ENCODE measurements around the gene NPIPA1.
"Not testable (repeated sequence)": the region's sequence is repeated elsewhere in the genome, so short reads cannot be mapped to it uniquely, and the experiment has no call there.

NPIPA1 gene

DNA sequence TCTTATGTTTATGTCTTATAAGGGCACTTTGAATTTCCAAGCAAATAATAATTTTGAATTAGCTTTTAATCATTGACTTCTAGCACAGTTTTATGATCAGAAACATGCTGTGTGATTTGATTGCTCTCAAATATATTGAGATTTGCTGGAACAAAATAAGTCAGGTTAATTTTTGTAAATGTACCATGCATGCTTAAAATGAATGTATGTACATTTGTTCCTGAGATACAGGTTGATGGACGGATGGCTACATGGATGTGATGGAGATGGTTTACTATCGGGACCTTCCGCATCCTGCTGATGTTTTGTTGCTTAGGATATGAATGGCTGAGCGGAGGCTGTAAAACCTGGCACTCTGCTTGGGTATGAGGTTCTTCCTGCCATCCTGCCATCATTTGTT, at the start of gene NPIPA1:
NPIPA1 (plus strand) TSS at position 301 of the 400 bp plus-strand sequence; CDS start at position 301, 0 bp downstream.
- DNase-seq (ENCODE audit: low read depth): not testable (repeated sequence)

GRCh38 chr16:14892111-14892510, 45.1 kb upstream of the NPIPA1 start:
- not testable (repeated sequence) for DNase-seq (ENCODE audit: low read depth)

DNA sequence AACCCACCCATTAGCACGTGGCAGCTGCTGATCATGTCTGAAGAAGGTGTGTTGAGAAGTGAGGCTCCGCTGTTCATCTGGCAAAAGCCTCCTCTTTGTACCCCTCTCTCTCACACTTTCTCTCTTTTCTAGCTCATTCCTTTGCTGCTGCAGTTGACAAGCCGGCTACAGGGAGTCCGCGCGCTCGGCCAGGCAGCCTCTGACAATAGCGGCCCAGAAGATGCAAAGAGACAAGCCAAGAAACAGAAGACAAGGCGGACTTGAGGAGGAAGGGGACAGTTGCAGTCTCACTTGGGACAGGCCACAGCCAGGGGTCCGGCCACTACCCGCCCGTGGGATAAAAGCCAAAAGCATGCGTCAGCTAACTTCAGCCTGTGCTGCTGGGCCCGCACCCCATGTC, 41.9 kb upstream of the NPIPA1 start:
- not testable (repeated sequence) for DNase-seq (ENCODE audit: low read depth)

DNA sequence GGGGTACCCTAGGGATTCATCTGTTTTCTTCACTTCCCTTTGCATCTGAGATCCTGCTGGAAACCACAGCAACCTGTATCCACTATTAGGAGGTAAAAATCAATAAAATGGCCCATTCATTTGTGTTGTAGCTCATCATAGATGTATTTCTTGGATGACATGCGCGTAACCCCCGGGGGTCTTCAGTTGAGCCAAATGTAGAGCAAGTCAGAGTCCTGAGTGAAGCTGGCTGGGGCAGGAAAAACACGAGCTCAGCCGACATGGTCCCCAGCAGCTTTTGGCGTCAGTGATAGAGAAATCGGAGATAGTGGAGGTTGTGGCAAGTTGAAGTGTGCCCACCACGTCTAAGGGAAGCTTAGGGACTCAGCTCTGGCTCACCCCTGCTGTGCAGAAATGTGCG, 41.2 kb upstream of the NPIPA1 start:
- DNase-seq (ENCODE audit: low read depth): not testable (repeated sequence)

DNA sequence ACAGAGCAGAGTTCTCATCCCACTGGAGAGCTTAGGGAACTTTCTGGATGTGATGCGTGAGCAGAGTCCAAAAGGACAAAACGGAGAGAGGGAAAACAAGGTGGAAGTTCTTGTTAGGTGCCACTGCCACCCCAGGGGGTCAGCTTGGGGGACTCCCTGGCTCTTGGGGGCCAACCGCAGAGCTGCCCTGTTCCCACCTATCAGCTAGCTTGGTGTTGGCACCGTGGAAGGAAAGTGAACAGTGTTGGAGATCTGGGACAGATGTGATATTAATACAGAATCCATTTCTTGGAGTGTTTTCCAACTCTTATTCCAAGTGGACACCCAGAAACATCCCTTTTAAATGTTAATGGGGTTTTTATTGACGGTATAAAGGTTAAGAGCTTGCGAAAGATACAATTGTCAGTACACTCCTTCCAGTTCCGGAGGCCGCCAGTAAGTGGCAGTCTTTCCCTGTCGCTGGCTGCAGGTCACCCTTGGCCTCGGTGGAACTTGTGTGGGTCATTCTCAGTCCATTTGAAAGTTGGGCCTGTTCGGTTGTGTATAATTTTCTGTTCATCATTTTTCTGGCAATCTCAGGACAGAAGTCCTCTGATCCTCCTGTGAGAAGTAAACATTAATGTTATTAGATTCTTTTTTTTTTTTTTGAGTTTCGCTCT, 40.1 kb upstream of the NPIPA1 start:
- not testable (repeated sequence) for DNase-seq (ENCODE audit: low read depth)

DNA sequence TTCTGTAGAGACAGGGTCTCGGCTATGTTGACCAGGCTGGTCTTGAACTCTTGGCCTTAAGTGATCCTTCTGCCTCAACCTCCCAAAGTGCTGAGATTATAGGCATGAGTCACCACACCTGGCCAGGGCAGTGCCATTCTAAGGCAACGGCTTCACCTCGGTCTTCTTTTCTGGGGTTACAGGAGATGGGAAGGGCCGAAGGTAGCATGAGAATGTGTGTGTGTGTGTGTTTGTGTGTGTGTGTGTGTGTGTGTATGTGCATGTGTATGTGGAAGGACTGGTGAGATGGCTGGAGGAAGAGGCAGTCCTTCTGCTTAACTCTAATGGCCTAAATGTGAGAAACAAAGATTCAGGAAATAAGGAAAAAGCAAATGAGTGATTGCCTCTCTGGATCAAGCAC, 39.1 kb upstream of the NPIPA1 start:
- not testable (repeated sequence) for DNase-seq (ENCODE audit: low read depth)

DNA sequence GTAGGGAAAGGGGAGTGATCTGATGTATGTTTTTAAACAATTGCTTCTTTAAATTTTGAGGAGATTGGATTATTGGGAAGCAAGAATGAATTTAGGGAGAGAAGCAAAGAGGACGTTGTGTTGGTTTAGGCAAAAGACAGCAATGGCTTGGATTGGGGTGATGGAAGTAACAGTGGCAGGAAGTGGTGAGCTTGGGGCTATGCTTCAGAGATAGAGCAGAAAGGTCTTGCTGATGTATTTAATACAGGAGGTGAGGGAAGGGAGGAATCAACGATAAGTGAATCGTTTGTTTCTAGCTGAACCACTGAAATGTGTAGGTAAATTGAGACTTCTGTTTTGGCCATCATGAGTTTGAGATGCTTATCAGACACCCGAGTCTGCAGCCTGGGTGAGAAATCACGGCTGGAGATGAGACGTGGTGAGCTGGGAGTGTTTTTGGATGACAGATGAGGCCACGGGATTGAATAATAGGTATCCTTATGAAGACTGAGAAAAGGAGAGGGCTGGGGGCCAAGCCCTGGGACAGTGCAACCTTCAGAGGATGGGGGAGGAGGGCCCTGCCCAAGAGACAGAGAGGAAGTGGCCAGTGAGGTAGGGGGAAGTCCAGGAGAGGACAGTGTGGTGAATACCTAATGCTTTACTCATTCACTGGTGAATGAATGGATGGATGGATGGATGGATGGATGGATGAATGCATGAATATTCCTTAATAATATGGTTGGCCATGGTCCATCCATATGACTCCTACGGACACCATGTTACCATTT, 33.9 kb upstream of the NPIPA1 start:
- not testable (repeated sequence) for DNase-seq (ENCODE audit: low read depth)

- not testable (repeated sequence) for DNase-seq (ENCODE audit: low read depth)
These were observed 27.5 kb upstream of the NPIPA1 start for GRCh38 chr16:14909744-14910143.

DNA sequence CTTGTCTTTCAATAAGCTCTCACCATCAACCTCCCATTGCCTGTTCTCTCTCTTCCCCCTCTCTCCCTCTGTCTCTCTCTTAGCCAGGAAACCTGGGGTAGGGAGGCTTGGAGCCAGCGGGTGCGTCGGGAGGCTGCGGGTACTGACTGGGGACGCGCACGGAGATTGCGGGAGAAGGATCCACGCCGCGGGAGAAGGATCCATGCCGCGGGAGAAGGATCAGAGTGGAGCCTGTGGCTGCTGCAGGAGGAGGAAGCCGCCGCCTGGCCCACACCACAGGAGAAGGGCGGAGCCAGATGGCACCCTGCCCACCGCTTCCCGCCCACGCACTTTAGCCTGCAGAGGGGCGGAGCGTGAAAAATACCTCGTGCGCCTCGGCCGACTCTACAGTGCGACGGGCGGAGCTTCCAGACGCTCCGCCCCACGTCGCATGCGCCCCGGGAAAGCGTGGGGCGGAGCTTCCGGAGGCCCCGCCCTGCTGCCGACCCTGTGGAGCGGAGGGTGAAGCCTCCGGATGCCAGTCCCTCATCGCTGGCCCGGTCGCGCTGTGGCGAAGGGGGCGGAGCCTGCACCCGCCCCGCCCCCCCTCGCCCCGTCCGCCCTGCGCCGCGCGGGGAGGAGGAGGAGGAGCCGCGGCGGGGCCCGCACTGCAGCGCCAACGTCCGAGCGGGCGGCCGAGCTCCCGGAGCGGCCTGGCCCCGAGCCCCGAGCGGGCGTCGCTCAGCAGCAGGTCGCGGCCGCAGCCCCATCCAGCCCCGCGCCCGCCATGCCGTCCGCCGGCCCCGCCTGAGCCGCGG, 26.2 kb upstream of the NPIPA1 start:
- DNase-seq (ENCODE audit: low read depth): not testable (repeated sequence)

DNA sequence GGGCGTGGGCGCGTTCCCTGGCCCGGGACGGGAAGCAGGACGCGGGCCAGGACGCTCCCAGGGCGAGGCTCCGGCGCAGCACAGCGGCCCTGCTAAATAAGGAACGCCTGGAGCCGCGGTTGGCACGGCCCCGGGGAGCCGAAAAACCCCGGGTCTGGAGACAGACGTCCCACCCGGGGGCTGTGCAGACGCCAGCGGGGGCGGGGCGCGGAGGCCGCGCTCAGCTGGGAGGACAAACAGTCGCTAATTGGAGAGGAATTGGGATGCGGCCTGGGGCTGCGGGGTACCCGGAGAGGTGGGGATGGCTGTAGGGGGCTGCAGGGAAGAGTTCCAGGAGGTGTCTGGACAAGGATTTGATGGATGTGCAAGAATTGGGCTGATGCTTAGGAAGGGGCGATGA, 25.3 kb upstream of the NPIPA1 start:
- not testable (repeated sequence) for DNase-seq (ENCODE audit: low read depth)

DNA sequence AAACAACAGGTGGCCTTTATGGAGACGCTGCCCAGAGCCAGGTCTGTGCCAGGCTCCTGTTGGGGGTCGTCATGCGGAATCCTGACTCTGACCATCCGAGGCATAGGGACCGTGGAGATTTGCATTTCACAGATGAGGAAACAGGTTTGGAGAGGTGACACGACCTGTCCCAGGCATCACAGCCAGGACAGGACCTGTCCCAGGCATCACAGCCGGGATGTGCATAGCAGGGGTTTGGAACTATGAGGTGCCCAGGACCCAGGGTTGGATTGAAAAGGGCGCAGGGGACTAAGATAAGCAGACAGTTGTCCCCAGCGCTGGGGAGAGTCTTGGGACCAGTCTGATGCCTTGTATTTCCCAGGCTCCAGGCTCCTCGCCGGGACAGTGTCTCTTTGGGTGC, 24.7 kb upstream of the NPIPA1 start:
- DNase-seq (ENCODE audit: low read depth): not testable (repeated sequence)

- DNase-seq (ENCODE audit: low read depth): not testable (repeated sequence)
These were observed 18.7 kb upstream of the NPIPA1 start for GRCh38 chr16:14918504-14918903.

DNA sequence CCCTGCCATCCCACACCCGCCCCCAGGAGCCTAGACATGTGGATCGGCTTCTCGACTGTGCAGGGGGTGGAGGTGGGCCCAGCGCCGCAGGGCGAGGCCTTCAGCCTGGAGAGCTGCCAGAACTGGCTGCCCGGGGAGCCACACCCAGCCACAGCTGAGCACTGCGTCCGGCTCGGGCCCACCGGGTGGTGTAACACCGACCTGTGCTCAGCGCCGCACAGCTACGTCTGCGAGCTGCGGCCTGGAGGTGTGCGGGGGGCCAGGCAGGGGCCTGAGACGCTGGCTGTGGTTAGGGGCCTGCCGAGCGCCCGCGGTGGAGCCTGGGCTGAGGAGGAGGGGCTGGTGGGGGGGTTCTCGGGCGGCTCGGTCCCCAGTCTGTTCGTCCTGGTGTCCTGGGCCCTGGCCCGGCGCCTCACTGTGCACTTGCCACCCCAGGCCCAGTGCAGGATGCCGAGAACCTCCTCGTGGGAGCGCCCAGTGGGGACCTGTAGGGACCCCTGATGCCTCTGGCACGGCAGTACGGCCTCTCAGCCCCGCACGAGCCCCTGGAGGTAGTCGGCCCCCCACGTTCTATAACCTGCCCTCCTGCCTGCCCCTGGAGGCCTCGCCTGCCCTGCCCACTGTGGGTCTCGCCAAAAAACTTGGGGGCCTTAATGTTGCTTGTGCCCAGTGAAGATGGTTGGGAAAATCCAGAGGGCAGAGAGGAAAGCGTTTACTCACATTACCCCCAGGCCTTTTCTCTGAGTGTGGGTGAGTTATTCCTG, 17.2 kb upstream of the NPIPA1 start:
- not testable (repeated sequence) for DNase-seq (ENCODE audit: low read depth)

GRCh38 chr16:14922285-14922684, 15.0 kb upstream of the NPIPA1 start:
- DNase-seq (ENCODE audit: low read depth): not testable (repeated sequence)

DNA sequence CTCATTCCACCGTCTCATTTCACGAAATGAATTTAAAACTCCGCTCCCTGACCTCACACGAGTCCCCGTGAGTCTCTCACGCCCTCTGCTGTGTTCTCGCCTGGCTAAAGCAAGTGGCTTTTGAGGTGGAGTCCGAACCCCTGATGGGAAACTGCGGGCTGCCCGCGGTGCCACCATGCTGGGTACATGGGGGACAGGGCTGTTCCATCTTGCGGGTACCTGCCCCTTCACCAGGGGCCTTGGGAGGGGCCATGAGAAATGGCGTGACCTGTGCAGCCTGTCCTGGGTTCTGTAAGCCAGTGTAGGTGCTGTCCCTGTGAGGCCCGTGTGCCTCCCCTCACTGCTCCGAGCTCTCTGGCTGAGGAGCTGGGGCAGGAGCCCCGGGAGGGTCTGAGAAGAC, 14.3 kb upstream of the NPIPA1 start:
- not testable (repeated sequence) for DNase-seq (ENCODE audit: low read depth)

DNA sequence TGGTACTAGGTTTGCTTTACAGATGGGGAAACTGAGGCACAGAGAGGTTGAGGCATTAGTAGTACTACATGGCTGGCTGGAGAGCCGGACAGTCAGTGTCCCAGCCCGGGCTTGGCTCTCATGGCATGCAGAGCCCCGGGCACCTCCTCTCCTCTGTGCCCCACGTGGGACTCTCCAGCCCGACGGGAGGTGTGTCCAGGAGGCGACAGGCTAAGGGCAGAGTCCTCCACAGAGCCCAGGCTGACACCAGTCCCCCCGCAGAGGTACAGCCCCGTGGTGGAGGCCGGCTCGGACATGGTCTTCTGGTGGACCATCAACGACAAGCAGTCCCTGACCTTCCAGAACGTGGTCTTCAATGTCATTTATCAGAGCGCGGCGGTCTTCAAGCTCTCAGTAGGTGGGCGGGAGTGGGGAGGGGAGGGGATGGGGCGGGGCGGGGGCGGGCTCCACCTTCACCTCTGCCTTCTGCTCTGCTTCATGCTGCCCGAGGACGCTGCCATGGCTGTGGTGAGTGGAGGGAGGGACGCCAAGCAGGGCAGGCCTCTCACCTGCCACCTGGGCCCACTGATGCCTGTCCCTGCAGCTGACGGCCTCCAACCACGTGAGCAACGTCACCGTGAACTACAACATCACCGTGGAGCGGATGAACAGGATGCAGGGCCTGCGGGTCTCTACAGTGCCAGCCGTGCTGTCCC, 13.7 kb upstream of the NPIPA1 start:
- DNase-seq (ENCODE audit: low read depth): not testable (repeated sequence)

DNA sequence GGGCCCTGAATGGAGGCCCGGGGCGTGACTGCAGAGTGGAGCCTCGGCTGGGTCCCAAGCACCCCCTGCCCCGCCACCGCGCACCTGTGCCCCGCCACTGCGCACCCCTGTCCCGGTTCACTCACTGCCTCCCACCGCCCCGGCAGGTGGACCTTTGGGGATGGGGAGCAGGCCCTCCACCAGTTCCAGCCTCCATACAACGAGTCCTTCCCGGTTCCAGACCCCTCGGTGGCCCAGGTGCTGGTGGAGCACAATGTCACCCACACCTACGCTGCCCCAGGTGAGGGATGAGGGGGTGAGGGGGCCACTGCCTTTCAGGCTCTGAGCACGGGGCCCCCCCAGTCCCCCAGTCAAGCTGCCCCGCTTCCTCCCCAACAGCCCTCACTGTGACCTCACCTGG, 12.9 kb upstream of the NPIPA1 start:
- not testable (repeated sequence) for DNase-seq (ENCODE audit: low read depth)

GRCh38 chr16:14924982-14925381, 12.3 kb upstream of the NPIPA1 start:
- not testable (repeated sequence) for DNase-seq (ENCODE audit: low read depth)

DNA sequence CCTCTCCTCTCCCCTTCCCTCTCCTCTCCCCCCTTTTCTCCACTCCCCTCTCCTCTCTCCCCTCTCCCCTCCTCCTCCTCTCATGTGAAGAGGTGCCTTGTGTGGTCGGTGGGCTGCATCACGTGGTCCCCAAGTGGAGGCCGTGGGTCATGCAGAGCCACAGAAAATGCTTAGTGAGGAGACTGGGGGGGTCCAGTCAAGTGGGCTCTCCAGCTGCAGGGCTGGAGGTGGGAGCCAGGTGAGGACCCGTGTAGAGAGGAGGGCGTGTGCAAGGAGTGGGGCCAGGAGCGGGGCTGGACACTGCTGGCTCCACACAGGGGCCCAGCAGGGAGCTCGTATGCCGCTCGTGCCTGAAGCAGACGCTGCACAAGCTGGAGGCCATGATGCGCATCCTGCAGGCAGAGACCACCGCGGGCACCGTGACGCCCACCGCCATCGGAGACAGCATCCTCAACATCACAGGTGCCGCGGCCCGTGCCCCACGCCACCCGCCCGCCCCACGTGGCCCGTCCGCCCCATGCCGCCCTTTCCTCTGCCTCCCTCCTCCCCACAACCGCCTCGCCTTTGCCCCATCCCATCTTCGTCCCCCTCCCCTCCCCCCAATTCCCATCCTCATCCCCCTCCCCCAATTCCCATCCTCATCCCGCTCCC, 9.1 kb upstream of the NPIPA1 start:
- peak; percentile 1 for DNase-seq (ENCODE audit: low read depth)

- not testable (repeated sequence) for DNase-seq (ENCODE audit: low read depth)
These were observed 8.1 kb upstream of the NPIPA1 start for GRCh38 chr16:14929176-14929575.

- not testable (repeated sequence) for DNase-seq (ENCODE audit: low read depth)
These were observed 7.0 kb upstream of the NPIPA1 start for GRCh38 chr16:14930246-14930645.
